Esophagus muscularis mucosa (tissue), 4 donors: ENCODE results near the gene SLC24A4.

Experiments
- CTCF ChIP-seq, 3 experiments: fragments of 200-600 bp in 2 of 3; fragments of 450-650 bp in 1 of 3; sonication (generic) in 2 of 3; IDR thresholded peaks; one replicate each; pipeline ENCODE4 v1.5.1; 2017 to 2019; ENCODE audit warnings: antibody characterized with exemption in 3 of 3, mild to moderate bottlenecking in 2 of 3, moderate library complexity in 1 of 3
- EP300 ChIP-seq: sonication (generic); formaldehyde crosslinking; IDR thresholded peaks from one replicate; pipeline ENCODE4 v1.6.1; 2017; ENCODE audit warnings: antibody characterized with exemption
- POLR2A ChIP-seq: fragments of 450-650 bp; IDR thresholded peaks from one replicate; pipeline ENCODE4 v1.6.1; 2017; ENCODE audit warnings: antibody characterized with exemption, moderate library complexity, mild to moderate bottlenecking, low read depth
- POLR2AphosphoS5 ChIP-seq, 2 donors: sonication (generic); formaldehyde crosslinking; IDR thresholded peaks; one replicate each; pipeline ENCODE4 v1.6.1; 2017; ENCODE audit warnings: antibody characterized with exemption in 2 of 2

- TF ChIP-seq CTCF (IDR thresholded peaks at IDR 0.05): no peak
- TF ChIP-seq EP300: no peak
- TF ChIP-seq POLR2A: no peak
- TF ChIP-seq POLR2AphosphoS5 (IDR thresholded peaks at IDR 0.05): no peak
Measured at GRCh38 chr14:92288994-92289660, 33.8 kb upstream of the SLC24A4 start.
